HS-5 (cell line): ENCODE results near the gene DNAJC10.
"Not testable (repeated sequence)": the region's sequence is repeated elsewhere in the genome, so short reads cannot be mapped to it uniquely, and the experiment has no call there.

Experiments used
- DNase-seq: peaks from one replicate; pipeline ENCODE4 v3.0.0-alpha.2; 2012; ENCODE audit warnings: low read depth

DNAJC10 gene

GRCh38 chr2:182715892-182716649 lies at the start of gene DNAJC10:
Gene DNAJC10, plus strand, starts transcription at chr2:182716257. Its CDS starts 1,830 bp downstream, at chr2:182718087.
- peak; percentile 65 for DNase-seq

GRCh38 chr2:182666674-182667314 lies 49.3 kb upstream of the DNAJC10 start:
- DNase-seq: no peak

GRCh38 chr2:182667315-182667695 lies 48.8 kb upstream of the DNAJC10 start:
- DNase-seq: no peak

- DNase-seq: no peak
These were observed 47.4 kb upstream of the DNAJC10 start for GRCh38 chr2:182668671-182669070.

GRCh38 chr2:182672466-182673165 lies 43.4 kb upstream of the DNAJC10 start:
- peak; percentile 56 for DNase-seq

GRCh38 chr2:182680837-182681236 lies 35.2 kb upstream of the DNAJC10 start:
- no peak for DNase-seq

- no peak for DNase-seq
These were observed 33.8 kb upstream of the DNAJC10 start for GRCh38 chr2:182682210-182682609.

- DNase-seq: no peak
These were observed 30.5 kb upstream of the DNAJC10 start for GRCh38 chr2:182685559-182685958.

GRCh38 chr2:182686763-182687162 lies 29.3 kb upstream of the DNAJC10 start:
- DNase-seq: not testable (repeated sequence)

GRCh38 chr2:182694189-182694588 lies 21.9 kb upstream of the DNAJC10 start:
- no peak for DNase-seq

- no peak for DNase-seq
These were observed 20.3 kb upstream of the DNAJC10 start for GRCh38 chr2:182695776-182696175.

- DNase-seq: no peak
These were observed 17.4 kb upstream of the DNAJC10 start for GRCh38 chr2:182698671-182699070.

- DNase-seq: no peak
These were observed 10.3 kb upstream of the DNAJC10 start for GRCh38 chr2:182705761-182706160.

- no peak for DNase-seq
These were observed 9.3 kb upstream of the DNAJC10 start for GRCh38 chr2:182706751-182707150.

GRCh38 chr2:182713601-182714000 lies 2.5 kb upstream of the DNAJC10 start:
- no peak for DNase-seq

GRCh38 chr2:182715121-182715891 lies 751 bp upstream of the DNAJC10 start:
- peak; percentile 9 for DNase-seq

GRCh38 chr2:182716650-182716979 lies 558 bp downstream of the DNAJC10 start:
- no peak for DNase-seq

- no peak for DNase-seq
These were observed 1.4 kb downstream of the DNAJC10 start for GRCh38 chr2:182717416-182717815.

- DNase-seq: no peak
These were observed 1.8 kb downstream of the DNAJC10 start for GRCh38 chr2:182717816-182718215.

- no peak for DNase-seq
These were observed 2.4 kb downstream of the DNAJC10 start for GRCh38 chr2:182718459-182718858.

- not testable (repeated sequence) for DNase-seq
These were observed 3.1 kb downstream of the DNAJC10 start for GRCh38 chr2:182719116-182719515.

GRCh38 chr2:182724656-182725055 lies 8.6 kb downstream of the DNAJC10 start:
- DNase-seq: no peak
